ENCODE measurements around the gene PDE1A.

GRCh38 chr2:182164686-182165085 lies 262.1 kb downstream of the PDE1A start:
- TF ChIP-seq, protein P1, sequence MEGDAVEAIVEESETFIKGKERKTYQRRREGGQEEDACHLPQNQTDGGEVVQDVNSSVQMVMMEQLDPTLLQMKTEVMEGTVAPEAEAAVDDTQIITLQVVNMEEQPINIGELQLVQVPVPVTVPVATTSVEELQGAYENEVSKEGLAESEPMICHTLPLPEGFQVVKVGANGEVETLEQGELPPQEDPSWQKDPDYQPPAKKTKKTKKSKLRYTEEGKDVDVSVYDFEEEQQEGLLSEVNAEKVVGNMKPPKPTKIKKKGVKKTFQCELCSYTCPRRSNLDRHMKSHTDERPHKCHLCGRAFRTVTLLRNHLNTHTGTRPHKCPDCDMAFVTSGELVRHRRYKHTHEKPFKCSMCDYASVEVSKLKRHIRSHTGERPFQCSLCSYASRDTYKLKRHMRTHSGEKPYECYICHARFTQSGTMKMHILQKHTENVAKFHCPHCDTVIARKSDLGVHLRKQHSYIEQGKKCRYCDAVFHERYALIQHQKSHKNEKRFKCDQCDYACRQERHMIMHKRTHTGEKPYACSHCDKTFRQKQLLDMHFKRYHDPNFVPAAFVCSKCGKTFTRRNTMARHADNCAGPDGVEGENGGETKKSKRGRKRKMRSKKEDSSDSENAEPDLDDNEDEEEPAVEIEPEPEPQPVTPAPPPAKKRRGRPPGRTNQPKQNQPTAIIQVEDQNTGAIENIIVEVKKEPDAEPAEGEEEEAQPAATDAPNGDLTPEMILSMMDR (IDR thresholded peaks at IDR 0.05) = no peak
- TF ChIP-seq POLR2A (IDR thresholded peaks at IDR 0.05) = no peak

All from uterus (tissue), 2 donors.